PC-3 (cell line): ENCODE data around the gene INAVA. TPM values are rescaled to one million over a fixed set of nuclear protein-coding genes. Genes with fewer than 3 reads are reported as not detected.

ENCODE experiments used
- ATAC-seq: fragments of 200-7000 bp; cut with Tn5 transposase; 2 replicates; pipeline ENCODE4 v1.9.1; 2020; ENCODE audit warnings: mild to moderate bottlenecking, moderate library complexity
- BruUV-seq: library from RNA; stranded (reverse); fragments of 400-500 nt; replicated peaks from 2 replicates; lab custom pipeline; 2021; lab: Mats Ljungman, UMichigan
- CTCF ChIA-PET: fragments of 300-600 bp; sonication (Branson Sonifier 250); formaldehyde crosslinking; loops from one replicate; lab custom pipeline; 2022; ENCODE audit warnings: antibody characterized with exemption; lab: Charles Lee
- POLR2A ChIA-PET: fragments of 300-600 bp; sonication (Branson Sonifier 250); formaldehyde crosslinking; loops from one replicate; lab custom pipeline; 2022; ENCODE audit warnings: antibody characterized with exemption; ENCODE audit not compliant: unreplicated experiment; lab: Charles Lee
- DNase-seq: peaks from one replicate; pipeline ENCODE4 v3.0.0-alpha.2; 2015
- H2AFZ ChIP-seq: fragments of 300-600 bp; sonication (generic); 2 replicates; pipeline ENCODE4 v1.6.0; 2016; ENCODE audit warnings: antibody characterized with exemption, low read length
- H3F3A ChIP-seq: fragments of 300-600 bp; sonication (generic); one replicate; pipeline ENCODE4 v1.6.0; 2017; ENCODE audit warnings: antibody characterized with exemption, low read length, control low read depth, mild to moderate bottlenecking; ENCODE audit not compliant: unreplicated experiment
- H3K27ac ChIP-seq: fragments of 300-600 bp; sonication (generic); 2 replicates; pipeline ENCODE4 v1.5.1; 2016; ENCODE audit warnings: mild to moderate bottlenecking, low read length
- H3K27me3 ChIP-seq: fragments of 300-600 bp; sonication (generic); 2 replicates; pipeline ENCODE4 v1.6.1; 2016; ENCODE audit warnings: low read length, mixed read lengths
- H3K36me3 ChIP-seq: fragments of 300-600 bp; sonication (generic); 2 replicates; pipeline ENCODE4 v1.6.1; 2016; ENCODE audit warnings: low read depth, mixed run types, low read length, mixed read lengths
- H3K4me1 ChIP-seq: fragments of 300-600 bp; sonication (generic); 2 replicates; pipeline ENCODE4 v1.5.1; 2016; ENCODE audit warnings: low read length; ENCODE audit not compliant: insufficient read depth
- H3K4me2 ChIP-seq: fragments of 300-600 bp; sonication (generic); 2 replicates; pipeline ENCODE4 v1.6.0; 2016; ENCODE audit warnings: low read length
- H3K4me3 ChIP-seq: fragments of 300-600 bp; sonication (generic); 2 replicates; pipeline ENCODE4 v1.5.1; 2016; ENCODE audit warnings: mild to moderate bottlenecking, low read length, mixed read lengths
- H3K79me2 ChIP-seq: fragments of 300-600 bp; sonication (generic); 2 replicates; pipeline ENCODE4 v1.6.1; 2017; ENCODE audit warnings: low read length, mixed read lengths
- H3K9ac ChIP-seq: fragments of 300-600 bp; sonication (generic); 2 replicates; pipeline ENCODE4 v1.6.0; 2016; ENCODE audit warnings: mild to moderate bottlenecking, low read length
- H3K9me2 ChIP-seq: fragments of 300-600 bp; sonication (generic); replicated peaks from 2 replicates; pipeline ENCODE4 v1.6.1; 2016; ENCODE audit warnings: mixed run types, low read length, mixed read lengths
- H3K9me3 ChIP-seq: fragments of 300-600 bp; sonication (generic); 2 replicates; pipeline ENCODE4 v1.6.1; 2016; ENCODE audit warnings: low read length, mixed read lengths
- H4K20me1 ChIP-seq: fragments of 300-600 bp; sonication (generic); 2 replicates; pipeline ENCODE4 v1.6.1; 2016; ENCODE audit warnings: low read length, mixed read lengths
- CTCF ChIP-seq: fragments of 300-600 bp; sonication (generic); conservative IDR thresholded peaks from 2 replicates; pipeline ENCODE4 v1.5.1; 2017; ENCODE audit warnings: antibody characterized with exemption, low read depth, mild to moderate bottlenecking, low read length
- EZH2 ChIP-seq: fragments of 300-600 bp; sonication (generic); IDR thresholded peaks from one replicate; pipeline ENCODE4 v1.6.1; 2017; ENCODE audit warnings: antibody characterized with exemption, mild to moderate bottlenecking, low read length; ENCODE audit not compliant: unreplicated experiment
- EZH2phosphoT487 ChIP-seq: fragments of 300-600 bp; sonication (generic); IDR thresholded peaks from 2 replicates; pipeline ENCODE4 v1.6.1; 2018; ENCODE audit warnings: mild to moderate bottlenecking, antibody characterized with exemption, low read length, borderline replicate concordance
- intact Hi-C: fragments of 100-400 bp; cut with micrococcal nuclease; formaldehyde crosslinking; loops from 2 replicates; pipeline ENCODE4 v1.9.0; 2023
- total RNA-seq: library from RNA; depleted of rRNA; stranded (reverse); fragments of >200 nt; gene quantifications from 2 replicates; pipeline ENCODE4 v1.2.3, GENCODE V29; 2014

Gene INAVA
- total RNA-seq, 1 experiment from 2014 or later: 102 TPM

GRCh38 chr1:200873671-200874397 lies 20.9 kb upstream of the INAVA start:
- intact Hi-C loops: no loop called here
- Histone ChIP-seq H3K4me1 (no peaks in the 10 kb centered on the region), H3K4me3 (no peak overlapping the region), H4K20me1 (no peaks in the 10 kb centered on the region), H3K27me3 (peaks cover 68% of the 10 kb centered on the region), H3K9ac (no peak overlapping the region), H3K4me2 (no peak overlapping the region), H2AFZ (no peak overlapping the region), H3K36me3 (no peaks in the 10 kb centered on the region), H3K9me2 (no peaks in the 10 kb centered on the region), H3K79me2 (no peaks in the 10 kb centered on the region), H3F3A (no peaks in the 10 kb centered on the region), H3K9me3 (no peaks in the 10 kb centered on the region), H3K27ac (no peak overlapping the region)
- DNase-seq: no peak
- POLR2A ChIA-PET: no interaction called here
- TF ChIP-seq EZH2phosphoT487: no peak
- TF ChIP-seq EZH2: no peak
- no peak for TF ChIP-seq CTCF
- no TSS peak for BruUV-seq
- ATAC-seq: no peak
- CTCF ChIA-PET: no interaction called here

GRCh38 chr1:200874694-200875093 lies 20.0 kb upstream of the INAVA start:
- Histone ChIP-seq H3F3A (no peaks in the 10 kb centered on the region), H3K4me2 (no peak overlapping the region), H2AFZ (no peak overlapping the region), H3K27me3 (peaks cover 64% of the 10 kb centered on the region), H3K9me3 (no peaks in the 10 kb centered on the region), H3K9me2 (no peaks in the 10 kb centered on the region), H4K20me1 (no peaks in the 10 kb centered on the region), H3K36me3 (no peaks in the 10 kb centered on the region), H3K9ac (no peak overlapping the region), H3K27ac (no peak overlapping the region), H3K4me3 (no peak overlapping the region), H3K4me1 (no peaks in the 10 kb centered on the region), H3K79me2 (no peaks in the 10 kb centered on the region)
- DNase-seq (no peak), ATAC-seq (no peak)
- intact Hi-C loops: no loop called here
- no peak for TF ChIP-seq EZH2
- no peak for TF ChIP-seq EZH2phosphoT487
- no peak for TF ChIP-seq CTCF
- BruUV-seq: no TSS peak
- ChIA-PET POLR2A (no interaction called here), CTCF (no interaction called here)

- POLR2A ChIA-PET: no interaction called here
- no peaks in the 10 kb centered on the region for H3K9me2 ChIP-seq
- no peak overlapping the region for H3K27ac ChIP-seq
- no peak overlapping the region for H3K4me3 ChIP-seq
- intact Hi-C loops: no loop called here
- H3K79me2 ChIP-seq: no peaks in the 10 kb centered on the region
- no peaks in the 10 kb centered on the region for H3F3A ChIP-seq
- no peaks in the 10 kb centered on the region for H3K36me3 ChIP-seq
- TF ChIP-seq CTCF (no peak), EZH2phosphoT487 (no peak), EZH2 (no peak)
- CTCF ChIA-PET: no interaction called here
- no peaks in the 10 kb centered on the region for H3K4me1 ChIP-seq
- no peak overlapping the region for H3K9ac ChIP-seq
- no peaks in the 10 kb centered on the region for H3K9me3 ChIP-seq
- H4K20me1 ChIP-seq: no peaks in the 10 kb centered on the region
- peaks cover 65% of the 10 kb centered on the region for H3K27me3 ChIP-seq
- H3K4me2 ChIP-seq: no peak overlapping the region
- ATAC-seq: no peak
- no peak overlapping the region for H2AFZ ChIP-seq
- BruUV-seq: no TSS peak
- no peak for DNase-seq
Observed at GRCh38 chr1:200875416-200875815, 19.3 kb upstream of the INAVA start.
